Measurements from ENCODE around the gene NTM.

GRCh38 chr11:132206993-132207392 lies 836.6 kb downstream of the NTM start:
- TF ChIP-seq POLR2A (IDR thresholded peaks at IDR 0.05; ENCODE audit: low read depth, low read length) (no peak), POLR2AphosphoS5 (IDR thresholded peaks at IDR 0.05; ENCODE audit: low read depth, low read length) (no peak), TAF1 (IDR thresholded peaks at IDR 0.05; ENCODE audit: borderline replicate concordance, low read depth, low read length) (no peak)

Data from GM12892 (cell line).